GM18520 (cell line): ENCODE measurements around the gene EPSTI1.

ENCODE experiments used
- ATAC-seq: cut with Tn5 transposase; IDR thresholded peaks from one replicate; pipeline ENCODE4 v1.9.1; 2021; ENCODE audit not compliant: unreplicated experiment

The EPSTI1 gene

GRCh38 chr13:42859760-42860159 lies 132.3 kb downstream of the EPSTI1 start:
- no peak for ATAC-seq

- ATAC-seq, result no peak
Measured at GRCh38 chr13:42855410-42855809, 136.6 kb downstream of the EPSTI1 start.

GRCh38 chr13:42852136-42852535 lies 139.9 kb downstream of the EPSTI1 start:
- ATAC-seq, result no peak

GRCh38 chr13:42849200-42849599 lies 142.8 kb downstream of the EPSTI1 start:
- ATAC-seq, result no peak

GRCh38 chr13:42847891-42848663 lies 144.0 kb downstream of the EPSTI1 start:
- no peak for ATAC-seq

- ATAC-seq, result no peak
Measured at GRCh38 chr13:42836930-42837690, 154.9 kb downstream of the EPSTI1 start.
